Gastrocnemius medialis (tissue), 4 donors: ENCODE data around the gene SPEN. TPM values are rescaled to one million over a fixed set of nuclear protein-coding genes. Genes with fewer than 3 reads are reported as not detected.

Experiments
- ATAC-seq, 2 donors: fragments of 150-250 bp; one replicate each; pipeline ENCODE4 v1.9.1; 2016
- DNase-seq, 2 donors: peaks; one replicate each; pipeline ENCODE4 v3.0.0-alpha.2; 2019
- H3K27ac ChIP-seq, 4 donors: fragments of 200-600 bp; sonication (generic); 1 replicate in 1 of 4; 2 replicates in 3 of 4; pipeline ENCODE4 v1.5.1; 2016 to 2018; ENCODE audit warnings: mild to moderate bottlenecking in 2 of 4, moderate library complexity in 1 of 4
- H3K27me3 ChIP-seq, 3 donors: fragments of 200-600 bp; sonication (generic) in 2 of 3; 1 replicate in 1 of 3; 2 replicates in 2 of 3; pipeline versions ENCODE4 v1.5.1 to v1.6.0; 2016 to 2019; ENCODE audit warnings: mild to moderate bottlenecking in 1 of 3, moderate library complexity in 1 of 3
- H3K36me3 ChIP-seq, 2 donors: fragments of 200-600 bp; sonication (generic) in 1 of 2; one replicate each; pipeline ENCODE4 v1.5.1; 2017 to 2018
- H3K4me1 ChIP-seq, 2 donors: fragments of 200-600 bp; sonication (generic) in 1 of 2; one replicate each; pipeline ENCODE4 v1.5.1; 2016 to 2017; ENCODE audit warnings: mild to moderate bottlenecking in 2 of 2
- H3K4me3 ChIP-seq, 4 donors: fragments of 200-600 bp; sonication (generic) in 3 of 4; 1 replicate in 1 of 4; 2 replicates in 3 of 4; pipeline ENCODE4 v1.5.1; 2016 to 2019; ENCODE audit warnings: mild to moderate bottlenecking in 2 of 4
- H3K9me3 ChIP-seq, 3 donors: fragments of 200-600 bp; sonication (generic) in 2 of 3; 1 replicate in 1 of 3; 2 replicates in 2 of 3; pipeline ENCODE4 v1.5.1; 2016 to 2019
- POLR2A ChIP-seq, 2 donors: fragments of 450-650 bp; IDR thresholded peaks; one replicate each; pipeline ENCODE4 v1.6.1; 2017; ENCODE audit warnings: antibody characterized with exemption in 2 of 2, mild to moderate bottlenecking in 2 of 2, moderate library complexity in 2 of 2
- in situ Hi-C, 4 donors: fragments of 200-750 bp; cut with MboI; loops; one replicate each; pipeline versions ENCODE4 v1.15.0 to v1.8.0; 2017; ENCODE audit warnings: low sequenced_read_pairs in 4 of 4
- intact Hi-C: fragments of 100-400 bp; cut with DNase I; formaldehyde crosslinking; loops from one replicate; pipeline ENCODE4 v1.15.1; 2023; ENCODE audit warnings: low total_unique reads
- total RNA-seq, 4 donors: library from RNA; depleted of rRNA; stranded (reverse); fragments of >200 nt; gene quantifications; one replicate each; pipeline versions ENCODE4 v1.1.0 to v1.2.3, GENCODE V29; 2016
- TF ChIP-seq, protein P1 (sequence below), 5 experiments: fragments of 450-650 bp in 3 of 5; fragments of 200-600 bp in 2 of 5; sonication (generic) in 2 of 5; IDR thresholded peaks in 4 of 5; conservative IDR thresholded peaks in 1 of 5; 1 replicate in 4 of 5; 2 replicates in 1 of 5; pipeline ENCODE4 v1.5.1; 2016 to 2019; ENCODE audit warnings: antibody characterized with exemption in 5 of 5, mild to moderate bottlenecking in 3 of 5, moderate library complexity in 3 of 5

The SPEN gene
- total RNA-seq, 4 donors from 2014 or later: 21.7 to 55.5 (median 38.0) TPM

DNA sequence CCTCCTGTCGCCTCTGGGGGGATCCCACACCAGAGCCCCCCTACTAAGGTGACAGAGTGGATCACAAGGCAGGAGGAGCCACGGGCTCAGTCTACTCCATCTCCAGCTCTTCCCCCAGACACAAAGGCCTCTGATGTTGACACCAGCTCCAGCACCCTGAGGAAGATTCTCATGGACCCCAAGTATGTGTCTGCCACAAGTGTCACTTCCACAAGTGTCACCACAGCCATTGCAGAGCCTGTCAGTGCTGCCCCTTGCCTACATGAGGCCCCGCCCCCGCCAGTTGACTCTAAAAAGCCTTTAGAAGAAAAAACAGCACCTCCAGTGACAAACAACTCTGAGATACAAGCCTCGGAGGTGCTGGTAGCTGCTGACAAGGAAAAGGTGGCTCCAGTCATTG, 86.2 kb downstream of the SPEN start:
- ATAC-seq: no peak
- H3K9me3 ChIP-seq: no peaks in the 10 kb centered on the region
- no peak for TF ChIP-seq POLR2A (IDR thresholded peaks at IDR 0.05)
- TF ChIP-seq, protein P1, sequence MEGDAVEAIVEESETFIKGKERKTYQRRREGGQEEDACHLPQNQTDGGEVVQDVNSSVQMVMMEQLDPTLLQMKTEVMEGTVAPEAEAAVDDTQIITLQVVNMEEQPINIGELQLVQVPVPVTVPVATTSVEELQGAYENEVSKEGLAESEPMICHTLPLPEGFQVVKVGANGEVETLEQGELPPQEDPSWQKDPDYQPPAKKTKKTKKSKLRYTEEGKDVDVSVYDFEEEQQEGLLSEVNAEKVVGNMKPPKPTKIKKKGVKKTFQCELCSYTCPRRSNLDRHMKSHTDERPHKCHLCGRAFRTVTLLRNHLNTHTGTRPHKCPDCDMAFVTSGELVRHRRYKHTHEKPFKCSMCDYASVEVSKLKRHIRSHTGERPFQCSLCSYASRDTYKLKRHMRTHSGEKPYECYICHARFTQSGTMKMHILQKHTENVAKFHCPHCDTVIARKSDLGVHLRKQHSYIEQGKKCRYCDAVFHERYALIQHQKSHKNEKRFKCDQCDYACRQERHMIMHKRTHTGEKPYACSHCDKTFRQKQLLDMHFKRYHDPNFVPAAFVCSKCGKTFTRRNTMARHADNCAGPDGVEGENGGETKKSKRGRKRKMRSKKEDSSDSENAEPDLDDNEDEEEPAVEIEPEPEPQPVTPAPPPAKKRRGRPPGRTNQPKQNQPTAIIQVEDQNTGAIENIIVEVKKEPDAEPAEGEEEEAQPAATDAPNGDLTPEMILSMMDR (IDR thresholded peaks at IDR 0.05 in 4 of 5, conservative IDR thresholded peaks at IDR 0.05 in 1 of 5): no peak
- in situ Hi-C loops (no loop called here), intact Hi-C loops (no loop called here)
- no peaks in the 10 kb centered on the region for H3K27me3 ChIP-seq
- no peak for DNase-seq
- H3K36me3 ChIP-seq: peaks cover 0 to 100% of the 10 kb centered on the region in 2 donors
- H3K4me1 ChIP-seq: no peaks in the 10 kb centered on the region
- no peak overlapping the region for H3K27ac ChIP-seq
- no peak overlapping the region for H3K4me3 ChIP-seq

DNA sequence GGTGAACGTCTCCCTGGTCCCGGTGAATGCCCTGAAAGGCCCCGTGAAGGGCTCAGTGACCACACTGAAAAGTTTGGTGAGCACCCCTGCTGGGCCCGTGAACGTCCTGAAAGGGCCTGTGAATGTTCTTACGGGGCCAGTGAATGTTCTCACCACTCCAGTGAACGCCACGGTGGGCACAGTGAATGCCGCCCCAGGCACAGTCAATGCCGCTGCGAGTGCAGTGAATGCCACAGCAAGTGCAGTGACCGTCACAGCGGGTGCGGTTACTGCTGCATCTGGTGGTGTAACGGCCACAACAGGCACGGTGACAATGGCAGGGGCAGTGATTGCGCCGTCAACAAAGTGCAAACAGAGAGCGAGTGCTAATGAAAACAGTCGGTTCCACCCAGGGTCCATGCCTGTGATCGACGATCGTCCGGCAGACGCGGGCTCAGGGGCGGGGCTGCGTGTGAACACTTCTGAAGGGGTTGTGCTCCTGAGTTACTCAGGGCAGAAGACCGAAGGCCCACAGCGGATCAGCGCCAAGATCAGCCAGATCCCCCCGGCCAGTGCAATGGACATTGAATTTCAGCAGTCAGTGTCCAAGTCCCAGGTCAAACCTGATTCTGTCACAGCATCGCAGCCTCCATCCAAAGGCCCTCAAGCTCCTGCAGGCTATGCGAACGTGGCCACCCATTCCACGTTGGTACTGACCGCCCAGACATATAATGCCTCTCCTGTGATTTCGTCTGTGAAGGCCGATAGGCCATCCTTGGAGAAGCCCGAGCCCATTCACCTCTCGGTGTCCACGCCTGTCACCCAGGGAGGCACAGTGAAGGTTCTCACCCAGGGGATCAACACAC, 86.9 kb downstream of the SPEN start:
- in situ Hi-C loops (no loop called here), intact Hi-C loops (no loop called here)
- H3K36me3 ChIP-seq: peaks cover 0 to 100% of the 10 kb centered on the region in 2 donors
- H3K9me3 ChIP-seq: no peaks in the 10 kb centered on the region
- H3K27me3 ChIP-seq: no peaks in the 10 kb centered on the region
- H3K4me1 ChIP-seq: no peaks in the 10 kb centered on the region
- H3K4me3 ChIP-seq: no peak overlapping the region
- no peak for DNase-seq
- TF ChIP-seq, protein P1 (IDR thresholded peaks at IDR 0.05 in 4 of 5, conservative IDR thresholded peaks at IDR 0.05 in 1 of 5): no peak
- no peak for TF ChIP-seq POLR2A (IDR thresholded peaks at IDR 0.05)
- no peak overlapping the region for H3K27ac ChIP-seq
- no peak for ATAC-seq

DNA sequence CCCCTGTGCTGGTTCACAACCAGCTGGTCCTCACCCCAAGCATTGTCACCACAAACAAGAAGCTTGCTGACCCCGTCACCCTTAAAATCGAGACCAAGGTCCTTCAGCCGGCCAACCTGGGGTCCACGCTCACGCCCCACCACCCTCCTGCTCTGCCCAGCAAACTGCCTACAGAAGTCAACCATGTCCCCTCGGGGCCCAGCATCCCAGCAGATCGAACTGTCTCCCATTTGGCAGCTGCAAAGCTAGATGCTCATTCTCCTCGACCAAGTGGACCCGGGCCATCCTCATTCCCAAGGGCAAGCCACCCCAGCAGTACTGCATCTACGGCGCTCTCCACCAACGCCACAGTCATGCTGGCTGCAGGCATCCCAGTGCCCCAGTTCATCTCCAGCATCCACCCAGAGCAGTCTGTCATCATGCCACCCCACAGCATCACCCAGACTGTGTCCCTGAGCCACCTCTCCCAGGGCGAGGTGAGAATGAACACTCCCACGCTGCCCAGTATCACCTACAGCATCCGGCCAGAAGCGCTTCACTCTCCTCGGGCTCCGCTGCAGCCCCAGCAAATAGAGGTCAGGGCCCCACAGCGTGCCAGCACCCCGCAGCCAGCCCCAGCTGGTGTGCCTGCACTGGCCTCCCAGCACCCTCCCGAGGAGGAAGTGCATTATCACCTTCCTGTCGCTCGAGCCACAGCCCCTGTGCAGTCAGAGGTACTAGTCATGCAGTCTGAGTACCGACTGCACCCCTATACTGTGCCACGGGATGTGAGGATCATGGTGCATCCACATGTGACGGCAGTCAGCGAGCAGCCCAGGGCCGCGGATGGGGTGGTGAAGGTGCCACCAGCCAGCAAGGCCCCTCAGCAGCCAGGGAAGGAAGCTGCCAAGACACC, 87.8 kb downstream of the SPEN start:
- no peaks in the 10 kb centered on the region for H3K27me3 ChIP-seq
- intact Hi-C loops (no loop called here), in situ Hi-C loops (no loop called here)
- H3K36me3 ChIP-seq: peaks cover 0 to 100% of the 10 kb centered on the region in 2 donors
- no peak overlapping the region for H3K27ac ChIP-seq
- H3K9me3 ChIP-seq: no peaks in the 10 kb centered on the region
- H3K4me1 ChIP-seq: no peaks in the 10 kb centered on the region
- TF ChIP-seq, protein P1 (IDR thresholded peaks at IDR 0.05 in 4 of 5, conservative IDR thresholded peaks at IDR 0.05 in 1 of 5): no peak
- no peak for TF ChIP-seq POLR2A (IDR thresholded peaks at IDR 0.05)
- no peak for ATAC-seq
- no peak overlapping the region for H3K4me3 ChIP-seq
- no peak for DNase-seq

DNA sequence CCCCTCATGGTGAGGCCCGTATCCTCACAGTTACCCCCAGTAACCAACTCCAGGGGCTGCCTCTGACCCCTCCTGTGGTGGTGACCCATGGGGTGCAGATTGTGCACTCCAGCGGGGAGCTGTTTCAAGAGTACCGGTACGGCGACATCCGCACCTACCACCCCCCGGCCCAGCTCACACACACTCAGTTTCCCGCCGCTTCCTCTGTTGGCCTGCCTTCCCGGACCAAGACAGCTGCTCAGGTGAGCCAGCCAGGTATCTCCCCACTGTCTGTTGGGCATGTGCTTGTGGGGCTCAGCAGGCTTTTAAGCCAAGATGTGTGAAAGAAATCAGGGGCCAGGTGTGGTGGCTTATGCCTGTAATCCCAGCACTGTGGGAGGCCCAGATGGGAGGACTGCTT, 88.5 kb downstream of the SPEN start:
- ATAC-seq: no peak
- Histone ChIP-seq H3K9me3 (no peaks in the 10 kb centered on the region), H3K4me1 (peaks cover under 1% of the 10 kb centered on the region in 2 donors), H3K4me3 (no peak overlapping the region), H3K27ac (no peak overlapping the region), H3K27me3 (no peaks in the 10 kb centered on the region), H3K36me3 (peaks cover 0 to 100% of the 10 kb centered on the region in 2 donors)
- intact Hi-C loops: no loop called here
- TF ChIP-seq POLR2A (IDR thresholded peaks at IDR 0.05): no peak
- TF ChIP-seq, protein P1 (IDR thresholded peaks at IDR 0.05 in 4 of 5, conservative IDR thresholded peaks at IDR 0.05 in 1 of 5): no peak
- DNase-seq: no peak
- in situ Hi-C loops: no loop called here
